ENCODE data around the gene CAMSAP1. TPM values are rescaled to one million over a fixed set of nuclear protein-coding genes. Genes with fewer than 3 reads are reported as not detected.

Gene CAMSAP1
- total and polyA plus RNA-seq, 2 of the 4 experiments (the other 2 are of a cell fraction) = 8.2 to 19.5 TPM

DNA sequence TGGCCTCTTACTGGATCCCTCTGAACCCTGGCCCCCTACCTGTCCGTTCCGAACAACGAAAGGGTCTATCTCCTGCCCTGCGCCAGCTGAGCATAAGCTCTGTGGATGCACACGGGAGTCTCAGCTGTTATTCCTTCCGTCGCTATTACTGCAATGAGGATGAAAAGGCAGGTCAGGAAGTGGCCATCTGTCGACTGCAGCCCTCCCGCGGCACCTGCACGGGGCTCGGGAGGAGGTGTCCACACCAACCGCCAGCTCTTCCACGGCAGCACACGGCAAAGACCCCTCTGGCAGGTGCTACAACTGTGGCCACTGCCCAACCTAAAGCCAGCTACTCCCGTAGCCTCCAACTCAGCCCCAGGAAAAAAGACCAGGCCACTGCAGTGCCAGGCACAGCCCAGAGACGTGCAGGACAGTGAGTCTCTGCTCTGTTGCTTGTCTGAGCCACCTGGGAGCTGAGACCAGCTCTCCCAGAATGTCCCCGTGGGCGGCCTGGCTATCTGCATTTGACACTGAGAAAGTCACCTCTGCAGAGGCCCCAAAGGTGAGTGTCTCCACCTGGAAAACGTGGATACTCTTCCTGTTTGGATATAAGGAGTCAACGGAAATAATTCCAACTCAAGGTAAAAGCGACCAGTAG, 19.1 kb downstream of the CAMSAP1 start:
- Histone ChIP-seq H3K27ac (ENCODE audit: insufficient read depth, low read length) (no peak overlapping the region), H4K20me1 (ENCODE audit: insufficient read depth, low read length) (peaks cover 95% of the 10 kb centered on the region), H3K18ac (ENCODE audit: low read depth, low read length) (no peak overlapping the region), H3K14ac (replicated peaks; ENCODE audit: low read depth, low read length) (no peak overlapping the region), H2BK120ac (ENCODE audit: low read depth, low read length) (no peak overlapping the region), H2AFZ (replicated peaks; ENCODE audit: low read length, poor library complexity) (no peak overlapping the region), H3K4me1 (ENCODE audit: control insufficient read depth, insufficient read depth, low read length) (peaks cover 33% of the 10 kb centered on the region), H3K79me1 (ENCODE audit: low read depth in 1 of 2, low read length in 2 of 2) (peaks cover 24 to 91% of the 10 kb centered on the region in 2 experiments; a peak in 3 of 4 replicates), H2BK15ac (ENCODE audit: low read depth, low read length) (no peak overlapping the region), H3K4me2 (ENCODE audit: low read depth, low read length) (no peak overlapping the region), H4K8ac (ENCODE audit: low read depth in 2 of 2, low read length in 2 of 2) (no peak overlapping the region), H3K4me3 (ENCODE audit: insufficient read depth, low read depth, low read length) (no peak overlapping the region), H3K9me1 (ENCODE audit: insufficient read depth, low read length) (peaks cover 49% of the 10 kb centered on the region), H2AK9ac (replicated peaks; ENCODE audit: low read depth, low read length, poor library complexity) (no peak overlapping the region), H3K56ac (ENCODE audit: extremely low read depth, insufficient read depth, low read length) (no peak overlapping the region), H2BK20ac (ENCODE audit: low read depth, low read length) (no peak overlapping the region), H3K9ac (ENCODE audit: low read depth, low read length) (no peak overlapping the region), H4K91ac (ENCODE audit: insufficient read depth, low read depth, low read length) (no peak overlapping the region), H2BK5ac (ENCODE audit: low read depth, low read length, poor library complexity, severe bottlenecking) (no peak overlapping the region), H3K4ac (ENCODE audit: low read depth, low read length) (no peak overlapping the region), H3K36me3 (ENCODE audit: control insufficient read depth, insufficient read depth, low read length) (no peaks in the 10 kb centered on the region), H2AK5ac (ENCODE audit: low read depth, low read length) (no peak overlapping the region), H3K9me3 (ENCODE audit: control insufficient read depth, insufficient read depth, low read length) (no peaks in the 10 kb centered on the region), H4K5ac (ENCODE audit: low read depth, low read length) (no peak overlapping the region), H3K23ac (ENCODE audit: low read depth, low read length) (no peak overlapping the region), H3K27me3 (ENCODE audit: control insufficient read depth, insufficient read depth, low read length) (no peaks in the 10 kb centered on the region)
- no peak for DNase-seq
- no peak for ATAC-seq (ENCODE audit: low read depth)
- intact Hi-C loops (cut with micrococcal nuclease) (no loop called here), dilution Hi-C loops (cut with HindIII; ENCODE audit: low sequenced_read_pairs, unreplicated experiment) (no loop called here), in situ Hi-C loops (cut with MboI; ENCODE audit: low sequenced_read_pairs) (no loop called here)
- ChIA-PET CTCF (no interaction called here), POLR2A (ENCODE audit: unreplicated experiment) (no interaction called here)
- TF ChIP-seq CTCF (conservative IDR thresholded peaks at IDR 0.05; ENCODE audit: low read depth, low read length) (no peak), MAFK (IDR thresholded peaks at IDR 0.05; ENCODE audit: low read depth, low read length) (no peak), RAD21 (IDR thresholded peaks at IDR 0.05; ENCODE audit: low read length) (no peak), MXI1 (IDR thresholded peaks at IDR 0.05; ENCODE audit: borderline replicate concordance, low read depth, low read length) (no peak), MAZ (IDR thresholded peaks at IDR 0.05; ENCODE audit: borderline replicate concordance, low read depth, low read length) (no peak), FOS (IDR thresholded peaks at IDR 0.05; ENCODE audit: low read depth, low read length) (no peak), NFE2L2 (IDR thresholded peaks at IDR 0.05; ENCODE audit: low read depth, low read length) (no peak), USF2 (IDR thresholded peaks at IDR 0.05; ENCODE audit: low read depth, low read length) (no peak), POLR2A (IDR thresholded peaks at IDR 0.05; ENCODE audit: low read depth, low read length) (no peak), SMC3 (IDR thresholded peaks at IDR 0.05; ENCODE audit: low read depth, low read length) (no peak), CEBPB (IDR thresholded peaks at IDR 0.05; ENCODE audit: low read depth, low read length) (no peak), CHD1 (IDR thresholded peaks at IDR 0.05; ENCODE audit: low read depth, low read length) (no peak), BHLHE40 (IDR thresholded peaks at IDR 0.05; ENCODE audit: low read depth, low read length) (no peak), RCOR1 (IDR thresholded peaks at IDR 0.05; ENCODE audit: insufficient replicate concordance, low read length) (no peak)
- BruUV-seq (replicated peaks) = no TSS peak
- 84% methylated on average over 11 of the region's 22 CpGs; no CpG with 5 or more reads in 1 of the 2 experiments for WGBS, 2 experiments (ENCODE audit: extremely low coverage in 2 of 2, insufficient read length in 1 of 2)

Data from IMR-90 (cell line).